ENCODE measurements around the gene MAG. TPM values are rescaled to one million over a fixed set of nuclear protein-coding genes. Genes with fewer than 3 reads are reported as not detected.

The MAG gene
- total RNA-seq, 1 experiment from 2014 or later, result not detected

- peak; percentile 100 for DNase-seq (ENCODE audit: low read depth)
These were observed 26.9 kb downstream of the MAG start for GRCh38 chr19:35318679-35319448.

DNA sequence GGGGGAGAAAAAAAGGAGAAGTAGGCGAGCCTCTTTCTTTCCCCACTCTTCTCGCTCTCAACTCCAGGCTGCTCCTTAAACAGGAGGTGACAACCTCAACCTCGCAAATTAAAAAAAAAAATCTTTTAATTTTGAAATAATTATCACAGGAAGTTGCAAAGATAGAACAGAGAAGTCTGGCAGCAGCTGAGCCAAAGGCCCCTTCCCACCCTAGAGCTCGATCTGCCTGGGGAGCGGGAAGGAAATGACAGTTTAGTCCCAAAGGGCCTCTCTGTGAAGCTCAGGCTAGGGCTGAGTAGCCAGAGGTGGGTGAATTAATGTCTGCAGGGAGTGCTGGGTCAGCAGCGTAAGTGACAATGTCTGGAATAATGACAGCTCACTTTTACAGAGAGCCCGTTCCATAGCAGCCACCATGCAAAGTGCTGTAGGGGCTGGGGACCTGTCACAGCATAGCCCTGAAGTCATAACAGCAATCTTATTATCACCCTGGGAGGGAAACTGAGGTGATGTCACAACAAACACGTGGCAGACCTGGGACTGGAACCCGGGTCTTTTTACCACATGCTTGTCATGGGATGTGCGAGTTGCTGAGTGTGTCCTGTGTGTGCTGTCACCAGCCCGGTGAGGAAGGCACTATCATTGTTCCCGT, 28.2 kb downstream of the MAG start:
- DNase-seq (ENCODE audit: low read depth), result no peak

GRCh38 chr19:35321291-35321690, 29.3 kb downstream of the MAG start:
- no peak for DNase-seq (ENCODE audit: low read depth)

GRCh38 chr19:35322014-35322413, 30.1 kb downstream of the MAG start:
- DNase-seq (ENCODE audit: low read depth), result no peak

DNA sequence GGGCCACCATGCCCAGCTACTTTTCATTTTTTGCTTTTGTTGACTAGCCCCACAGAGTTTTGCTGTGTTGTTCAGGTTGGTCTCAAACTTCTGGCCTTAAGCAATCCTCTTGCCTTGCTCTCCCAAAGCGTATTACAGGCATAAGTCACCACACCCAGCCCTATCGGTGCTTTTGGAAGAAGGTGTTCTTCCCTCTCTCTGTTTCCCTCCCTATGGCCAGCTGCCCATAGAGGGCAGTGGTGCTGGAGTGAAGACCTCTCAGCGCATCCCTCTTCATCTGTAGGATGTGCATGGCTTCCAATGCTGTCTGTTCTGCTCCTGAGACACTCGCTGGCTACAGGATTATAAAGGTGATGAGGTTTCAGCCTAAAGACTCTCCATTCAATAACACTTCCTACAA, 35.7 kb downstream of the MAG start:
- no peak for DNase-seq (ENCODE audit: low read depth)

- no peak for DNase-seq (ENCODE audit: low read depth)
These were observed 36.9 kb downstream of the MAG start, which contains the start of gene CD22 for GRCh38 chr19:35328851-35329285. TSS of gene CD22 (plus strand) at chr19:35329187. CDS start at chr19:35332041, 2,854 bp downstream.

GRCh38 chr19:35329323-35329722, 37.4 kb downstream of the MAG start:
- DNase-seq (ENCODE audit: low read depth), result no peak

- DNase-seq (ENCODE audit: low read depth), result no peak
These were observed 38.5 kb downstream of the MAG start for GRCh38 chr19:35330475-35330874.

DNA sequence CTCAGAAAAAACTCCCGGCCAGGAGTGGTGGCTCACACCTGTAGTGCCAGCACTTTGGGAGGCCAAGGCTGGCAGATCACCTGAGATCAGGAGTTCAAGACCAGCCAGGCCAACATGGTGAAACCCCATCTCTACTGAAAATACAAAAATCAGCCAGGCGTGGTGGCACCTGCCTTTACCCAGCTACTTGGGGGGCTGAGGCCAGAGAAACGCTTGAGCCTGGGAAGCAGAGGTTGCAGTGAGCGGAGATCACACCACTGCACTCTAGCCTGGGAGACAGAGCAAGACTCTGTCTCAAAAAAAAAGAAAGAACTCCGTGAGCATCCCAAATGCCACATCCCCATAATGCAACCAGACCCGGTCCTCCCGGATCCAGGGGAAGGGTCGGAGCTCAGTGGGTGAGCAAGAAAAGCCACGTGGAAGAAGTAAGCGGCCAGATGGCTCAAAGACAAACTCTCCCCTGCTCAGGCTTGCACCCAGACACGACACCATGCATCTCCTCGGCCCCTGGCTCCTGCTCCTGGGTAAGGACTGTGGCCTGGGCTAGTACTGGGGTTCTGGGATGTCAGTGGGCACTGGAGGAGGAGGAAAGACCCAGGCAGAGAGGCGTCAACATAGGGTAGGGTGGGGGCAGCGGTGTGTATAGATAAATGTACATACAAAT, 39.7 kb downstream of the MAG start:
- DNase-seq (ENCODE audit: low read depth), result no peak

- no peak for DNase-seq (ENCODE audit: low read depth)
These were observed 40.9 kb downstream of the MAG start for GRCh38 chr19:35332817-35333216.

GRCh38 chr19:35334144-35334753, 42.3 kb downstream of the MAG start:
- DNase-seq (ENCODE audit: low read depth), result no peak

DNA sequence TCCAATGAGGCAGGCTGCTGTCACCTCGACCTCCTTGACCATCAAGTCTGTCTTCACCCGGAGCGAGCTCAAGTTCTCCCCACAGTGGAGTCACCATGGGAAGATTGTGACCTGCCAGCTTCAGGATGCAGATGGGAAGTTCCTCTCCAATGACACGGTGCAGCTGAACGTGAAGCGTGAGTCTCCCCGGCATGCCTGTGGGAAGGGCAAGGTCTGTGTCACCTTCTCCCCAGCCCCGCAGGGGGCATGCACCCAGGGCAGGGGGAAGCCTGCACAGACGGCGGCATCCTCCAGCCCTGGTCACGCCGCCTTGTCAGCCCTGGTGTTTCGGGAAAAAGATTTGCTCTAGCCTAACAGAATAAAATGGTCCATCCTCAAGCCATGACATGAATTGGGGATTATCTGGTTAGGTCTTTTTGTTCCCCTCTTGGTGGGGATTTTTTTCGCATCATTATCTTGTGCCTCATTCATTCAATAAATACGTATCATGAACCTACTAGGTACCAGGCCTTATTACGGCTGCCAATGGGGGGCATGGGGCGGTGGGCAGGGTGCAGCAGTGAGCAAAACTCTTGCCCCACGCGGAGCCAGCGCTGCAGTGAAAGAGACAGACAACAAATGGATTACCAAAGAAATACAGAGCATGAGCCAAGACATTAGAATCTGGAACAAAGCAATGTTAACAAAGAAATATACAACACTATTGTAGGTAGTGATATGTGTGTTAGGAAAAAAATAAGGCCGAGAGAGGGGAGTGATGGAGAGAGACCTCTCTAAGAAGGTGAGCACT, 44.4 kb downstream of the MAG start:
- DNase-seq (ENCODE audit: low read depth), result no peak

DNA sequence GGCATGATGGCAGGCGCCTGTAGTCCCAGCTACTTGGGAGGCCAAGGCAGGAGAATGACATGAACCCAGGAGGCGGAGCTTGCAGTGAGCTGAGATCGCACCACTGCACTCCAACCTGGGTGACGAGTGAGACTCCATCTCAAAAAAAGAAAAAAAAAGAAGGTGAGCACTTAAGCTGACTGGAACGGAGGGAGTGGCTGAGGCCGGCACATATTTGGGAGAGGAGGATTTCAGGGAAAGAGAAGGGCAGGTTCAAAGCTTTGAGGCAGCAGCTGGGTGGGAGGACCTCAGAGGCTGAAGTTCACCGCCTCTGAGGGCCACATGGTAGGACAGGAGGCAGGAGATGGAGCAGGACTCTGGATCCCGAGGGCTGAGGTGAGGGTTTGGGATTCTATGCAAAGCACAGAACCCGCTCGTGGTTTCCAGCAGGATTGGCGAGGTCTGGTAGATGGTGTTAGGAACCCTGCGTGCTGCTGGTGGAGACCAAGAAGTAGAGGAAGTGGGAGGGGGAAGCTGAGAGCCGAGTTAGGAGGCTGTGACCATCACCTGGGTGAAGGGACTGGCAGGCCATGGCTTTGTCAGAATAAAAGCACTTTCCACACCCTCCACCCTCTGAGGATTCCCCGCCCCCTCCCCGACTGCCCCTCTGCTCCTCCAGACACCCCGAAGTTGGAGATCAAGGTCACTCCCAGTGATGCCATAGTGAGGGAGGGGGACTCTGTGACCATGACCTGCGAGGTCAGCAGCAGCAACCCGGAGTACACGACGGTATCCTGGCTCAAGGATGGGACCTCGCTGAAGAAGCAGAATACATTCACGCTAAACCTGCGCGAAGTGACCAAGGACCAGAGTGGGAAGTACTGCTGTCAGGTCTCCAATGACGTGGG, 45.4 kb downstream of the MAG start:
- no peak for DNase-seq (ENCODE audit: low read depth)

- no peak for DNase-seq (ENCODE audit: low read depth)
These were observed 46.0 kb downstream of the MAG start for GRCh38 chr19:35337984-35338296.

DNA sequence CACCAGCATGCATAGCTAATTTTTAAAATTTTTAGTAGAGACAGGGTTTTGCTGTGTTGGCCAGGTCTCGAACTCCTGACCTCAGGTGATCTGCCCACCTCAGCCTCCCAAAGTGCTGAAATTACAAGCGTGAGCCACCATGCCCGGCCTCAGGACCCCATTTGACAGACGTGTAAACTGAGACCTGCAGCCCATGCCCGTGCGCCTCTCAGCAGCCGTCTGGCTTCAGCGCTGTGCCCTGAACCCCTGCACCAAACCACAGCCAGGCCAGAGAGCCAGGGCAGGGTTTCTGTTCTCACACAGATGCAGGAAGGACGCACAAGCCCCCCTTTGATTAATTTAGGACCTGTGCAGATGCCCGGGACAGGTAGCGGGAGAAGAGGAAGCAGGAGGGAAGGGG, 48.5 kb downstream of the MAG start:
- DNase-seq (ENCODE audit: low read depth), result no peak

DNA sequence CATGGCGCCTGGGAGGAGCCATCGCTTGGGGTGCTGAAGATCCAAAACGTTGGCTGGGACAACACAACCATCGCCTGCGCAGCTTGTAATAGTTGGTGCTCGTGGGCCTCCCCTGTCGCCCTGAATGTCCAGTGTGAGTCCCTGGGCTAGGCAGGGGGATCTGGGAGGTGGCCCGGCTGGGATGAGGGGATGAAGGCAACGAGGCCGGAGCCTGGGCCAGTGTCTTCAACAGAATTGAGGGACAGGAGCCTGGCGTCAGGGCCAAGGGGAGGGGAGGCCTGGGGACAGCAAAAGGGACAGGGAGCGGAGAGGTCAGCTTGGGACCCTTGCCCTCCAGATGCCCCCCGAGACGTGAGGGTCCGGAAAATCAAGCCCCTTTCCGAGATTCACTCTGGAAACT, 49.0 kb downstream of the MAG start:
- no peak for DNase-seq (ENCODE audit: low read depth)

DNA sequence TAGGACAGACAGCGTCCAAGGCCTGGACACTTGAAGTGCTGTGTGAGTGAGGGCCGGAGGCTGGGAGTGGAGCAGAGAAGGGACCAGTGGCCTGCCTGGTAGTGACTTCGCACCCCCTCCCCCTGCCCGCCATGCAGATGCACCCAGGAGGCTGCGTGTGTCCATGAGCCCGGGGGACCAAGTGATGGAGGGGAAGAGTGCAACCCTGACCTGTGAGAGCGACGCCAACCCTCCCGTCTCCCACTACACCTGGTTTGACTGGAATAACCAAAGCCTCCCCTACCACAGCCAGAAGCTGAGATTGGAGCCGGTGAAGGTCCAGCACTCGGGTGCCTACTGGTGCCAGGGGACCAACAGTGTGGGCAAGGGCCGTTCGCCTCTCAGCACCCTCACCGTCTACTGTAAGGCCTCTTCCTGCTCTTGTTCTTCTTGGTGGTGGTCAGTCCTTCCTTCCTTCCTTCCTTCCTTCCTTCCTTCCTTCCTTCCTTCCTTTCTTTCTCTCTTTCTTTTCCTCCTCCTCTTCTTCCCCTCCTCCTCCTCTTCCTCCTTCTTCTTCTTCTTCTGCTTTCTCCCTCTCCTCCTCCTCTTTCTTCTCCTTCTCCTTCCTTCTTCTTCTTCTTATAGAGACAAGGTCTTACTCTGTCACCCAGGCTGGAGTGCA, 49.7 kb downstream of the MAG start:
- no peak for DNase-seq (ENCODE audit: low read depth)

- DNase-seq (ENCODE audit: low read depth), result no peak
These were observed 50.5 kb downstream of the MAG start for GRCh38 chr19:35342430-35342829.

GRCh38 chr19:35344511-35345031, 52.6 kb downstream of the MAG start:
- no peak for DNase-seq (ENCODE audit: low read depth)

GRCh38 chr19:35345671-35346111, 53.7 kb downstream of the MAG start:
- DNase-seq (ENCODE audit: low read depth), result no peak

Measured in RPMI7951 (cell line).